H54 (cell line): Measurements from ENCODE around the gene LDAH.
A peak's percentile ranks its signal among the peaks of the same experiment; 100 is the strongest.
"Not testable (repeated sequence)": the region's sequence is repeated elsewhere in the genome, so short reads cannot be mapped to it uniquely, and the experiment has no call there.

Experiments
- DNase-seq: peaks from one replicate; pipeline ENCODE4 v3.0.0; 2011; ENCODE audit warnings: low spot score, mixed read lengths; ENCODE audit not compliant: insufficient read length
- FAIRE-seq: peaks from 3 replicates; lab custom pipeline; 2011; peaks lifted over from hg19 to GRCh38; lab: Jason Lieb, UNC
- POLR2A ChIP-seq: IDR thresholded peaks from 2 replicates; pipeline ENCODE4 v1.6.1; 2011; ENCODE audit warnings: low read depth, mild to moderate bottlenecking, low read length

The LDAH gene

DNA sequence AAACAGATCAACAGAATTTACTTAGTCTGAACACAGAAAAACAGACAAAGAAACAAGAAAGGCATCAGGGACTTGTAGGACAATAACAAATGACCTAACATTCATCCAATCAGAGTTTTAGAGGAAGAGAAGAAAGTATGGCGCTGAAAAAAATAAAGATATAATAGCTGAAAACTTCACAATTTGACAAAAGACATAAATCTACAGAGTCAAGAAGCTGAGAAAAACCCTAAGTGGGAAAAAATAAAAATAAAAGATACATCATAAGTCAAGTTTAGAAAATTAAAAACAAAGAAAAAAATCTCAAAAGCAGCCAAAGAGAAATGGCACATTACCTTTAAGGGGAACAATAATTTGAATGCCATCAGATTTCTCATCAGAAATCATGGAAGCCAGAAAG lies 7.7 kb downstream of the LDAH start:
- TF ChIP-seq POLR2A = no peak
- DNase-seq (no peak), FAIRE-seq (no peak)

- DNase-seq (no peak), FAIRE-seq (no peak)
- no peak for TF ChIP-seq POLR2A
These were observed 10.1 kb downstream of the LDAH start for GRCh38 chr2:20812779-20813178.

DNA sequence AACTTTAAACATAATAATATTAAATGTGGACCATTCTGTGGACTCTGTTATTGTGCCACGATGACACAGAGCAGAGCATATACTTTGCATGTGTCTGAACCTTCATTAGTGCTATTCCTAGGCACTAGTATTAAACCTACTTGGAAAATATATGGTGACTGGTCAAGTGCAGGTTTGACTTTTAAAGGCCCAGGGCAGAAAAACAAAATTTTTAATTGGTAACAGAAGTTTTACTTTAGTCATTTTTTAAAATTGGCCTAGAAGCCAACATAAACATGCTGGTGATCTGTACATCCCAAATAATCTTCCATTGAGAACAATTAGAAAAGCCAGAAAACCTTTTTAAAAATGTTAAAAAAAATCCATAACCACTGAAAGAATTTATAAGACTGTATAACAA lies 16.6 kb downstream of the LDAH start:
- DNase-seq (no peak), FAIRE-seq (no peak)
- no peak for TF ChIP-seq POLR2A

DNA sequence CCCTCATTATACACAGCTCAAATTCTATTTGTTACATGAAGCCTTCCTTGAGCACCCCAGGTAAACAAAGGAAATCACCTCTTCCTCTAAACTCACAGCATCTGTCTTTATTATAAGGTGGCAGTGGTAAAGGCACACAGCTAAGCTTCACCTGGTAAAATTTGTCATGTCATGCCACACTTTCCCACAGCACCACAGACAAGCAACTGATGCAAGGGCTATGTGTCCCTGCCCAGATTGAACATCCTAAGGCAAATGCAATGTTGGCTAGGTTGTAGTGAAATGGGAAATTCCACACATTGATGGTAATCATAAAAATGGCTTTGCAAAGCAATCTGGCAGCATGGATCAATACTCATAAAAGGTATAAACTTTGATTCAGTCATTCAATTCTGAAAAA lies 18.9 kb downstream of the LDAH start:
- no peak for TF ChIP-seq POLR2A
- DNase-seq (no peak), FAIRE-seq (no peak)

DNA sequence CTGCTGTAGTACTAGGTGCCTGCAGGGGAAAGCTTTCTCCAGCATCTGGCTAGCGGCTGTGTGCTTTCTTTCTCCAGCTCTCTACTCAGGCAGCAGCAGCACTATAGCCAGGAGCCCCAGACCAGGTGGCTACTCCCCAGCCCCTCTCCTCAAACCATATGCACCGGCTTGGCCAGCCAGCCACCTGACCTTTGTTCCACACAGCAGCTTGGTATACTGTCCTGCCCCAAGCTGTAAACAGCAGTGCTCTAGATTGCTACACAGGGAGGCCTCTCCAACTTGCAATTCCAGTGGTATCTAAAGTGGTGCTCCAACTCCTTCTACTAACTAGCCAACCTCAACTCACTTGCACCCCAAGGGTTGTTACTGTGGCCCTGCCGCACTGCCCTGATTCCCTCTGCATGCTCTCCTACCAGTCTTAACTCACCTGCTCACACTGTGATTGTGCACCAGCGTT lies 19.6 kb downstream of the LDAH start:
- no peak for DNase-seq
- TF ChIP-seq POLR2A = no peak
- FAIRE-seq = no peak

DNA sequence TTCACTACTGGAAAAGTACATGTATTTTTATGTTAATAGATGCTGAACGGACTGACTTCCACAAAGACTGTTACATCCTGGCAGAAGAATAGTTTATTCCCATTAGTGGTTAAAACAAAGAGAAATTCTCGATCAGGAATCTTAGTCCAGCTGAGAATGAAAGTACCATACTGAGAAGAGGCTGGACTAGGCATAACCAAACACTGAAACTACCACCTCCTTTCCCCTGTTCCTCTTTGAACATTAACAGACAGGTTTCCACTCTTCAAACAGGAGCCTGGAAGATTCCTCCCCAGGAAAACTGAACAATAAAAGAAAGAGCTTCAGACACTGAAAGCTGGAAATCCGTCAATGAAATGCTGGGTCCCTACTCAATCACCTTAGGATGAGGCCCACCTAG lies 25.8 kb downstream of the LDAH start:
- no peak for DNase-seq

GRCh38 chr2:20796374-20796791 lies 26.5 kb downstream of the LDAH start:
- no peak for TF ChIP-seq POLR2A
- FAIRE-seq (no peak), DNase-seq (no peak)

More for the DNA sequence above, 25.8 kb downstream of the LDAH start:
- no peak for TF ChIP-seq POLR2A
- no peak for FAIRE-seq

DNA sequence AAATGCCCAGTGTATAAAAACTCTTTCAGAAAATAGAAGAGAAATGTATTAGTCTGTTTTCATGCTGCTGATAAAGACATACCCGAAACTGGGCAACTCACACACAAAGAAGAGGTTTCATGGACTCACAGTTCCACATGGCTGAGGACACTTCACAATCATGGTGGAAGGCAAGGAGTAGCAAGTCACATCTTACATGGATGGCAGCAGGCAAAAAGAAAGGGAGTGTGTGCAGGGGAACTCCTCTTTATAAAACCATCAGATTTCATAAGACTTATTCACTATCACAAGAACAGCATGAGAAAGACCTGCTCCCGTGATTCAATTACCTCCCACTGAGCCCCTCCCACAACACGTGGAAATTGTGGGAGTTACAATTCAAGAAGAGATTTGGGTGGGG lies 29.0 kb downstream of the LDAH start:
- DNase-seq, FAIRE-seq: not testable (repeated sequence)

GRCh38 chr2:20781656-20782265 lies 41.1 kb downstream of the LDAH start:
- no peak for TF ChIP-seq POLR2A
- no peak for DNase-seq
- peak; percentile 33 for FAIRE-seq

- no peak for TF ChIP-seq POLR2A
- DNase-seq = no peak
- no peak for FAIRE-seq
These were observed 51.6 kb downstream of the LDAH start for GRCh38 chr2:20771299-20771698.

- DNase-seq = no peak
- FAIRE-seq = no peak
- TF ChIP-seq POLR2A = no peak
These were observed 55.9 kb downstream of the LDAH start for GRCh38 chr2:20766798-20767644.

GRCh38 chr2:20766213-20766612 lies 56.7 kb downstream of the LDAH start:
- no peak for FAIRE-seq
- TF ChIP-seq POLR2A = no peak
- no peak for DNase-seq

DNA sequence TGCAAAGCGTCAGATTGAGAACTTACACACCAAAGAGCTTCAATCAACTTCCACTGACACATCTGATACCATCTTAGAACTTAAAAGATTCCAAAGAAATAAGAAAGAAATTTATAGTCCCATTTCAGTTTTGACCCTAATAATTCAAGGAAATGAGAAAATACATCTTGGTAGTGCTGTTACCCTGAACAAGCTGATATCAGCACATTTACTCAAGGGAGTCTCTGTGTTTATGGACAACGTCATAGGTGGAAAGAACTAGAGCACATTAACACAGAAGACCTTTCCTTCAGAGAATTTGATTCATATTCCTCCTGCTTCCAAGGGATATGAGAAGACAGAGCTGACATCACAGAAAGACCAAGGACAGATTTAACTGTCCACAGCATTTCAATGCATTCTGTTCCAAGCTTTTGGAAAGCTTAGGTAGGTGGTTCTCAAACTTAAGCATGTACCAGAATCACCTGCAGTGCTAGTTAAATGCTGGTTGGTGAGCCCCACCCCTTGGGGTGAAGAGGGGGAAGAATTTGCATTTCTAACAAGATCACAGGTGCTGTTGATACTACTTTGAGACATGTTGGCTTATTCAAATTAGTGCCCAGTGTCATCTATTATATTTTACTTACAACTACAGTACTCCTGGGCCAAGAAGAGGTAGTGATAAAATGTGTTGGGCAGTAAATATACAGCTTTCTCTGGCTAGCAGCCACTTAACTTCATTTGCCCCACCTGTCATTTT lies 59.8 kb downstream of the LDAH start:
- DNase-seq = no peak
- no peak for FAIRE-seq
- TF ChIP-seq POLR2A = no peak

GRCh38 chr2:20759487-20759886 lies 63.4 kb downstream of the LDAH start:
- TF ChIP-seq POLR2A = no peak
- DNase-seq (no peak), FAIRE-seq (no peak)
